ENCODE measurements around the gene PRKG1.
"Not testable (repeated sequence)": the region's sequence is repeated elsewhere in the genome, so short reads cannot be mapped to it uniquely, and the experiment has no call there.

The PRKG1 gene

DNA sequence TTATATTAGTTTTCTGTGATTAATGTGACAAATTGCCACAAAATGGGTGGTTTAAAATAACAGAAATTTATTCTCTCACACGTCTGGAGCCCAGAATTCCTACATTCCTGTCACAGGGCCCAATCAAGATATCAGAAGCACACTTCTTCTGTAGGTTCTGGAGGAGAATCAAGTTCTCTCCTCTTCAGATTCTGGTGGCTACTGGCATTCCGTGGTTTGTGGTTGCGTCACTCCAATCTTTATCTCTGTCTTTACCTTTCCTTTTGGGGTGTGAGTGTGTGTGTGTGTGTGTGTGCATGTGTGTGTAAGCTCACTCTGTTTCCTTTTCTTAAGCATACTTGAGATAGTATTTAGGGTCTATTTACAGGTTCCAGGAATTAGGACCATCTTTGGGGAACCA, 1124.3 kb downstream of the PRKG1 start:
- Histone ChIP-seq H3K79me1 (ENCODE audit: low read length) (no peaks in the 10 kb centered on the region), H3K9ac (ENCODE audit: low read length) (no peak overlapping the region), H2AFZ (ENCODE audit: insufficient read depth, low read length, poor library complexity) (no peak overlapping the region), H3K4me2 (ENCODE audit: low read length) (no peak overlapping the region), H3K9me3 (ENCODE audit: insufficient read depth, low read depth, low read length) (no peaks in the 10 kb centered on the region), H3K23ac (ENCODE audit: low read length) (no peak overlapping the region), H2BK120ac (ENCODE audit: insufficient read depth, low read length, poor library complexity) (no peak overlapping the region), H3K27ac (ENCODE audit: low read depth, low read length) (no peak overlapping the region), H3K36me3 (ENCODE audit: control insufficient read depth in 1 of 2, insufficient read depth in 2 of 2, low read length in 2 of 2) (no peaks in the 10 kb centered on the region), H4K12ac (ENCODE audit: low read depth, low read length) (no peak overlapping the region), H3K4me3 (ENCODE audit: low read depth, low read length) (no peak overlapping the region), H3K14ac (ENCODE audit: low read length) (no peak overlapping the region), H4K8ac (ENCODE audit: low read depth, low read length) (no peak overlapping the region), H3K79me2 (ENCODE audit: control insufficient read depth, insufficient read depth, low read length, poor library complexity) (no peaks in the 10 kb centered on the region), H2AK5ac (ENCODE audit: low read length) (no peak overlapping the region), H2BK5ac (ENCODE audit: low read depth, low read length, poor library complexity) (no peak overlapping the region), H3K4ac (ENCODE audit: low read depth, low read length) (no peak overlapping the region), H4K91ac (ENCODE audit: low read depth, low read length) (no peak overlapping the region), H3K4me1 (ENCODE audit: control insufficient read depth in 1 of 2, insufficient read depth in 2 of 2, low read length in 2 of 2) (no peaks in the 10 kb centered on the region), H3K18ac (ENCODE audit: low read length) (no peak overlapping the region), H3K27me3 (ENCODE audit: insufficient read depth, low read length) (no peaks in the 10 kb centered on the region), H2BK12ac (ENCODE audit: low read length) (no peak overlapping the region)
- WGBS (ENCODE audit: extremely low coverage, insufficient coverage, insufficient read length): no CpG with 5 or more reads among the region's 3 CpGs
- DNase-seq: no peak

DNA sequence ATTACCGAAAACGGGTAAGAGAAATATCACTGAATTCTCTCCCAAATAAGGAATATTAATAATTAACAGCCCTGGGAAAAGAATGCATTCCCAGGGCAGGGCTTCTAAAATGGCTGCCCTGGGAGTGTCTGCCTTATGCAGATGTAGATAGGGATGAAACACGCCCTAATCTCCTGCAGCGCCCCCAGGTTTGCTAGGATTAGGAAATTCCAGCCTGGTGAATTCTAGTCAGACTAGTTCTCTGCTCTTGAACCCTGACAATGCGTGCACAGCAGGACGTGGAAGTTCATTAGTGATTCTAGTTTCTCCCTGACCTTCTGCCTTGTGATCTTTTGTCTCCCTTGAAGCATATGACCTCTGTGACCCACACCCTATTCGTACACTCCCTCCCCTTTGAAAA, 1130.6 kb downstream of the PRKG1 start:
- H4K8ac ChIP-seq (ENCODE audit: low read depth, low read length); H2AFZ ChIP-seq (ENCODE audit: insufficient read depth, low read length, poor library complexity); H3K4me3 ChIP-seq (ENCODE audit: low read depth, low read length); H3K4me1 ChIP-seq (ENCODE audit: control insufficient read depth in 1 of 2, insufficient read depth in 2 of 2, low read length in 2 of 2); H3K14ac ChIP-seq (ENCODE audit: low read length); H2BK5ac ChIP-seq (ENCODE audit: low read depth, low read length, poor library complexity); H3K4ac ChIP-seq (ENCODE audit: low read depth, low read length); H3K27me3 ChIP-seq (ENCODE audit: insufficient read depth, low read length); H3K18ac ChIP-seq (ENCODE audit: low read length); H3K23ac ChIP-seq (ENCODE audit: low read length); H3K27ac ChIP-seq (ENCODE audit: low read depth, low read length); H3K4me2 ChIP-seq (ENCODE audit: low read length); H3K79me2 ChIP-seq (ENCODE audit: control insufficient read depth, insufficient read depth, low read length, poor library complexity); H2AK5ac ChIP-seq (ENCODE audit: low read length); H3K79me1 ChIP-seq (ENCODE audit: low read length); H3K9me3 ChIP-seq (ENCODE audit: insufficient read depth, low read depth, low read length); DNase-seq; H3K36me3 ChIP-seq (ENCODE audit: control insufficient read depth in 1 of 2, insufficient read depth in 2 of 2, low read length in 2 of 2); H2BK120ac ChIP-seq (ENCODE audit: insufficient read depth, low read length, poor library complexity); H2BK12ac ChIP-seq (ENCODE audit: low read length); H3K9ac ChIP-seq (ENCODE audit: low read length); H4K12ac ChIP-seq (ENCODE audit: low read depth, low read length); H4K91ac ChIP-seq (ENCODE audit: low read depth, low read length): not testable (repeated sequence)
- WGBS (ENCODE audit: extremely low coverage, insufficient coverage, insufficient read length): no CpG with 5 or more reads among the region's 7 CpGs

DNA sequence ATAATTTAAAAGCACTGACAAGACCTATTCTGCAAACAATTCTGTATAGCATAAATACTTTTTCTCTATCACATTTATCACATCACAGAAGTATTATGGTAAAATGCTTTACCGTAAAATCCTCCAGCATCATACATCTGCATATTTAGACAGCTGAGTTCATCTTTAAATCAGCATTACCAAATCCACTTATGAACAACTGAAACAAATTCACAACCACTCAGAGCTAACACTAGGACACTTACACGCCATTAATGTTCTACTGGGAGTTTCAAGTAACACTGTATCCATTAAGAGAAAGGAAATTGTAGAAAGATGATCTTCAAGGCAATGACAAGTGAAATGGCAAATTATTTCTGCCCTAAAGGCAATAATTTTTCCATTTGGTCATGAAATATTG, 1134.1 kb downstream of the PRKG1 start:
- no CpG with 5 or more reads among the region's 2 CpGs for WGBS (ENCODE audit: extremely low coverage, insufficient coverage, insufficient read length)
- no peaks in the 10 kb centered on the region for H3K27me3 ChIP-seq (ENCODE audit: insufficient read depth, low read length)
- H2AK5ac ChIP-seq (ENCODE audit: low read length): no peak overlapping the region
- DNase-seq: no peak
- no peaks in the 10 kb centered on the region for H3K79me1 ChIP-seq (ENCODE audit: low read length)
- H4K91ac ChIP-seq (ENCODE audit: low read depth, low read length): no peak overlapping the region
- no peak overlapping the region for H2AFZ ChIP-seq (ENCODE audit: insufficient read depth, low read length, poor library complexity)
- H2BK5ac ChIP-seq (ENCODE audit: low read depth, low read length, poor library complexity): no peak overlapping the region
- H3K18ac ChIP-seq (ENCODE audit: low read length): no peak overlapping the region
- no peak overlapping the region for H2BK12ac ChIP-seq (ENCODE audit: low read length)
- H3K9me3 ChIP-seq (ENCODE audit: insufficient read depth, low read depth, low read length): peaks cover 2% of the 10 kb centered on the region
- H3K27ac ChIP-seq (ENCODE audit: low read depth, low read length): no peak overlapping the region
- H3K14ac ChIP-seq (ENCODE audit: low read length): no peak overlapping the region
- no peak overlapping the region for H3K23ac ChIP-seq (ENCODE audit: low read length)
- no peaks in the 10 kb centered on the region for H3K36me3 ChIP-seq (ENCODE audit: control insufficient read depth in 1 of 2, insufficient read depth in 2 of 2, low read length in 2 of 2)
- no peak overlapping the region for H3K4me2 ChIP-seq (ENCODE audit: low read length)
- H3K4ac ChIP-seq (ENCODE audit: low read depth, low read length): no peak overlapping the region
- no peak overlapping the region for H4K8ac ChIP-seq (ENCODE audit: low read depth, low read length)
- no peak overlapping the region for H3K9ac ChIP-seq (ENCODE audit: low read length)
- H3K4me1 ChIP-seq (ENCODE audit: control insufficient read depth in 1 of 2, insufficient read depth in 2 of 2, low read length in 2 of 2): no peaks in the 10 kb centered on the region
- no peak overlapping the region for H4K12ac ChIP-seq (ENCODE audit: low read depth, low read length)
- H3K79me2 ChIP-seq (ENCODE audit: control insufficient read depth, insufficient read depth, low read length, poor library complexity): no peaks in the 10 kb centered on the region
- no peak overlapping the region for H3K4me3 ChIP-seq (ENCODE audit: low read depth, low read length)
- H2BK120ac ChIP-seq (ENCODE audit: insufficient read depth, low read length, poor library complexity): no peak overlapping the region

DNA sequence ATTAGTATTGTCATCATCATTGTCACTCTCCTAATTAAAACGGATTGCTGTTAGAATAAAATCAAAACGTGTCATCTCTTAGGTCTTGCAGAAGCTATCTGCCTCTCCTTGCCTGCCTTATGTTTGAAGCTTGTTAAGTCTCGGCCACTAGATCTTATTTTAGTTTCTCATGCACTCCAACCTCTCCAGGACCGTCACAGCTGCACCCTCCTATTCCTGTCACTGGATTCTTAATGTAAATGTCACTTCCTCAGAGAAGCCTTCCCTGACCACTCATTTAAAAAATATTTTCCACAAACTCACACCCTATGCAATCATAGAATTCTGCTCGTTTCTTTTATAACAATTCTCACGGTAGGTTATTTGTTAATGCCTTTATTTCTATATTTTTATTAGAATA, 1135.9 kb downstream of the PRKG1 start:
- Histone ChIP-seq H3K4me3 (ENCODE audit: low read depth, low read length) (no peak overlapping the region), H3K4me1 (ENCODE audit: control insufficient read depth in 1 of 2, insufficient read depth in 2 of 2, low read length in 2 of 2) (no peaks in the 10 kb centered on the region), H2AFZ (ENCODE audit: insufficient read depth, low read length, poor library complexity) (no peak overlapping the region), H2BK5ac (ENCODE audit: low read depth, low read length, poor library complexity) (no peak overlapping the region), H3K14ac (ENCODE audit: low read length) (no peak overlapping the region), H3K79me1 (ENCODE audit: low read length) (no peaks in the 10 kb centered on the region), H2AK5ac (ENCODE audit: low read length) (no peak overlapping the region), H2BK12ac (ENCODE audit: low read length) (no peak overlapping the region), H3K27ac (ENCODE audit: low read depth, low read length) (no peak overlapping the region), H3K36me3 (ENCODE audit: control insufficient read depth in 1 of 2, insufficient read depth in 2 of 2, low read length in 2 of 2) (no peaks in the 10 kb centered on the region), H3K4me2 (ENCODE audit: low read length) (no peak overlapping the region), H3K4ac (ENCODE audit: low read depth, low read length) (no peak overlapping the region), H3K23ac (ENCODE audit: low read length) (no peak overlapping the region), H3K9ac (ENCODE audit: low read length) (no peak overlapping the region), H4K91ac (ENCODE audit: low read depth, low read length) (no peak overlapping the region), H3K9me3 (ENCODE audit: insufficient read depth, low read depth, low read length) (peaks cover 2% of the 10 kb centered on the region), H4K8ac (ENCODE audit: low read depth, low read length) (no peak overlapping the region), H3K18ac (ENCODE audit: low read length) (no peak overlapping the region), H2BK120ac (ENCODE audit: insufficient read depth, low read length, poor library complexity) (no peak overlapping the region), H3K79me2 (ENCODE audit: control insufficient read depth, insufficient read depth, low read length, poor library complexity) (no peaks in the 10 kb centered on the region), H3K27me3 (ENCODE audit: insufficient read depth, low read length) (no peaks in the 10 kb centered on the region), H4K12ac (ENCODE audit: low read depth, low read length) (no peak overlapping the region)
- no CpG with 5 or more reads among the region's 6 CpGs for WGBS (ENCODE audit: extremely low coverage, insufficient coverage, insufficient read length)
- no peak for DNase-seq

All from trophoblast cell (in vitro differentiated cells and primary cell).